Esophagus muscularis mucosa (tissue), 4 donors: ENCODE results near the gene TDRD12. TPM values are rescaled to one million over a fixed set of nuclear protein-coding genes. Genes with fewer than 3 reads are reported as not detected.

Source experiments
- DNase-seq: peaks from one replicate; pipeline ENCODE4 v3.0.0-alpha.2; 2017; ENCODE audit errors: extremely low spot score
- H3K27ac ChIP-seq, 4 donors: fragments of 200-600 bp; sonication (generic); replicated peaks in 1 of 4; 1 replicate in 3 of 4; 2 replicates in 1 of 4; pipeline ENCODE4 v1.5.1; 2016 to 2019; ENCODE audit warnings: mild to moderate bottlenecking in 1 of 4
- H3K27me3 ChIP-seq, 4 donors: fragments of 200-600 bp; sonication (generic); one replicate each; pipeline versions ENCODE4 v1.5.1 to v1.6.0; 2016 to 2019
- H3K36me3 ChIP-seq, 4 donors: fragments of 200-600 bp; sonication (generic); one replicate each; pipeline ENCODE4 v1.5.1; 2016 to 2019
- H3K4me1 ChIP-seq, 4 donors: fragments of 200-600 bp; sonication (generic); one replicate each; pipeline ENCODE4 v1.5.1; 2016 to 2019
- H3K4me3 ChIP-seq, 4 donors: fragments of 200-600 bp; sonication (generic); 1 replicate in 2 of 4; 2 replicates in 2 of 4; pipeline ENCODE4 v1.5.1; 2016 to 2019; ENCODE audit warnings: mild to moderate bottlenecking in 4 of 4, moderate library complexity in 1 of 4
- H3K9me3 ChIP-seq, 4 donors: fragments of 200-600 bp; sonication (generic); 1 replicate in 3 of 4; 2 replicates in 1 of 4; pipeline ENCODE4 v1.5.1; 2016 to 2019
- CTCF ChIP-seq, 3 experiments: fragments of 200-600 bp in 2 of 3; fragments of 450-650 bp in 1 of 3; sonication (generic) in 2 of 3; IDR thresholded peaks; one replicate each; pipeline ENCODE4 v1.5.1; 2017 to 2019; ENCODE audit warnings: antibody characterized with exemption in 3 of 3, mild to moderate bottlenecking in 2 of 3, moderate library complexity in 1 of 3
- EP300 ChIP-seq: sonication (generic); formaldehyde crosslinking; IDR thresholded peaks from one replicate; pipeline ENCODE4 v1.6.1; 2017; ENCODE audit warnings: antibody characterized with exemption
- POLR2A ChIP-seq: fragments of 450-650 bp; IDR thresholded peaks from one replicate; pipeline ENCODE4 v1.6.1; 2017; ENCODE audit warnings: antibody characterized with exemption, moderate library complexity, mild to moderate bottlenecking, low read depth
- POLR2AphosphoS5 ChIP-seq, 2 donors: sonication (generic); formaldehyde crosslinking; IDR thresholded peaks; one replicate each; pipeline ENCODE4 v1.6.1; 2017; ENCODE audit warnings: antibody characterized with exemption in 2 of 2
- WGBS: methylation state at CpG from one replicate; pipeline ENCODE4 v1.1.5; 2018; 5-methylcytosine and 5-hydroxymethylcytosine counted together
- intact Hi-C: fragments of 100-400 bp; cut with DNase I; formaldehyde crosslinking; loops from one replicate; pipeline ENCODE4 v1.15.1; 2023
- total RNA-seq, 4 donors: library from RNA; depleted of rRNA; stranded (reverse); fragments of >200 nt; gene quantifications; one replicate each; pipeline versions ENCODE4 v1.1.0 to v1.2.1, GENCODE V29; 2016

TDRD12 gene
- total RNA-seq, 4 donors from 2014 or later, result 0.83 to 1.6 (median 1.3) TPM; not detected in 1

- Histone ChIP-seq H3K27me3 (peaks cover 0 to 7% (median 0%) of the 10 kb centered on the region in 4 donors), H3K36me3 (no peaks in the 10 kb centered on the region), H3K27ac (no peak overlapping the region), H3K4me3 (no peak overlapping the region), H3K9me3 (no peaks in the 10 kb centered on the region), H3K4me1 (no peaks in the 10 kb centered on the region)
- TF ChIP-seq EP300, result no peak
- no peak for TF ChIP-seq POLR2AphosphoS5 (IDR thresholded peaks at IDR 0.05)
- TF ChIP-seq CTCF (IDR thresholded peaks at IDR 0.05), result no peak
- TF ChIP-seq POLR2A, result no peak
- intact Hi-C loops, result no loop called here
- 90% methylated on average over 10 of the region's 10 CpGs for WGBS
- no peak for DNase-seq
These were observed 69.9 kb downstream of the TDRD12 start for GRCh38 chr19:32789429-32789828.

- no peaks in the 10 kb centered on the region for H3K4me1 ChIP-seq
- no peaks in the 10 kb centered on the region for H3K9me3 ChIP-seq
- H3K4me3 ChIP-seq, result no peak overlapping the region
- H3K27ac ChIP-seq, result no peak overlapping the region
- no peak for DNase-seq
- no peak for TF ChIP-seq POLR2AphosphoS5 (IDR thresholded peaks at IDR 0.05)
- no peak for TF ChIP-seq POLR2A
- TF ChIP-seq CTCF (IDR thresholded peaks at IDR 0.05), result no peak
- no peak for TF ChIP-seq EP300
- WGBS, result 72% methylated on average over 4 of the region's 4 CpGs
- no peaks in the 10 kb centered on the region for H3K36me3 ChIP-seq
- intact Hi-C loops, result no loop called here
- no peaks in the 10 kb centered on the region for H3K27me3 ChIP-seq
These were observed 78.6 kb downstream of the TDRD12 start for GRCh38 chr19:32798201-32798600.

- H3K4me3 ChIP-seq, result no peak overlapping the region
- no peak for DNase-seq
- no peak for TF ChIP-seq POLR2AphosphoS5 (IDR thresholded peaks at IDR 0.05)
- TF ChIP-seq CTCF (IDR thresholded peaks at IDR 0.05), result no peak
- TF ChIP-seq EP300, result no peak
- TF ChIP-seq POLR2A, result no peak
- H3K4me1 ChIP-seq, result no peaks in the 10 kb centered on the region
- no peaks in the 10 kb centered on the region for H3K36me3 ChIP-seq
- no peak overlapping the region for H3K27ac ChIP-seq
- H3K27me3 ChIP-seq, result no peaks in the 10 kb centered on the region
- no peaks in the 10 kb centered on the region for H3K9me3 ChIP-seq
- intact Hi-C loops, result no loop called here
These were observed 80.6 kb downstream of the TDRD12 start for GRCh38 chr19:32800191-32800590.

- H3K4me3 ChIP-seq, result no peak overlapping the region
- H3K36me3 ChIP-seq, result no peaks in the 10 kb centered on the region
- H3K9me3 ChIP-seq, result no peaks in the 10 kb centered on the region
- TF ChIP-seq EP300, result no peak
- TF ChIP-seq POLR2A, result no peak
- TF ChIP-seq POLR2AphosphoS5 (IDR thresholded peaks at IDR 0.05), result no peak
- TF ChIP-seq CTCF (IDR thresholded peaks at IDR 0.05), result no peak
- H3K4me1 ChIP-seq, result no peaks in the 10 kb centered on the region
- 35% methylated on average over 4 of the region's 4 CpGs for WGBS
- no peak overlapping the region for H3K27ac ChIP-seq
- DNase-seq, result no peak
- intact Hi-C loops, result no loop called here
- H3K27me3 ChIP-seq, result no peaks in the 10 kb centered on the region
These were observed 81.2 kb downstream of the TDRD12 start for GRCh38 chr19:32800754-32801153.

GRCh38 chr19:32802840-32803239 is 83.3 kb downstream of the TDRD12 start:
- no peaks in the 10 kb centered on the region for H3K36me3 ChIP-seq
- no peaks in the 10 kb centered on the region for H3K4me1 ChIP-seq
- WGBS, result 93% methylated on average over 12 of the region's 12 CpGs
- H3K4me3 ChIP-seq, result no peak overlapping the region
- intact Hi-C loops, result no loop called here
- DNase-seq, result no peak
- H3K9me3 ChIP-seq, result no peaks in the 10 kb centered on the region
- no peak overlapping the region for H3K27ac ChIP-seq
- H3K27me3 ChIP-seq, result no peaks in the 10 kb centered on the region
- TF ChIP-seq POLR2A (no peak), EP300 (no peak), CTCF (IDR thresholded peaks at IDR 0.05) (no peak), POLR2AphosphoS5 (IDR thresholded peaks at IDR 0.05) (no peak)
